AG04450 (cell line): ENCODE data around the gene LZTS3. TPM values are rescaled to one million over a fixed set of nuclear protein-coding genes. Genes with fewer than 3 reads are reported as not detected.
"Not testable (repeated sequence)": the region's sequence is repeated elsewhere in the genome, so short reads cannot be mapped to it uniquely, and the experiment has no call there.

Source experiments
- CTCF ChIA-PET: fragments of 300-600, 350-600 bp; formaldehyde crosslinking; extraction: SDS; loops from one replicate; lab custom pipeline; 2022; ENCODE audit warnings: antibody characterized with exemption, inconsistent platforms; lab: Charles Lee
- POLR2A ChIA-PET: fragments of 350-600 bp; formaldehyde crosslinking; extraction: SDS; loops from one replicate; lab custom pipeline; 2021; ENCODE audit warnings: antibody characterized with exemption, inconsistent platforms; lab: Yijun Ruan, JAX
- DNase-seq: peaks from one replicate; pipeline ENCODE4 v3.0.0-alpha.2; 2011; ENCODE audit warnings: low read depth, low spot score
- H3K27ac ChIP-seq: one replicate; pipeline ENCODE4 v1.5.1; 2012; ENCODE audit warnings: low read depth, low read length, control low read depth
- H3K27me3 ChIP-seq: one replicate; pipeline ENCODE4 v1.6.0; 2012; ENCODE audit warnings: low read length; ENCODE audit not compliant: control insufficient read depth, insufficient read depth
- H3K4me3 ChIP-seq: 2 replicates; pipeline ENCODE4 v1.5.1; 2011; ENCODE audit warnings: mild to moderate bottlenecking, low read depth, low read length, control low read depth
- H3K9me3 ChIP-seq: 2 replicates; pipeline ENCODE4 v1.5.1; 2012; ENCODE audit warnings: low read length; ENCODE audit not compliant: control insufficient read depth, insufficient read depth
- CTCF ChIP-seq: IDR thresholded peaks from 2 replicates; pipeline ENCODE4 v1.5.1; 2011; ENCODE audit warnings: low read depth, low read length, control low read depth, inconsistent platforms
- polyA plus RNA-seq: library from polyadenylated mRNA; depleted of rRNA; stranded (reverse); fragments of >200 nt; gene quantifications from 2 replicates; pipeline ENCODE4 v1.2.3, GENCODE V29; 2011

The LZTS3 gene
- polyA plus RNA-seq, 1 experiment = 2.0 TPM

- Histone ChIP-seq H3K27me3 (no peaks in the 10 kb centered on the region), H3K9me3 (no peaks in the 10 kb centered on the region), H3K4me3 (no peak overlapping the region), H3K27ac (no peak overlapping the region)
- TF ChIP-seq CTCF = no peak
- DNase-seq = no peak
- CTCF ChIA-PET = interaction anchor here (0.9 kb wide), 1 partner anchor 12 kb away, joined by 3 read pairs; no protein-coding TSS in a partner anchor
- POLR2A ChIA-PET = interaction anchor here (0.6 kb wide), 2 partner anchors 15 to 1066 kb away, joined by 3 to 8 read pairs; no protein-coding TSS in a partner anchor
These were observed 12.9 kb downstream of the LZTS3 start for GRCh38 chr20:3160418-3160817.

- ChIA-PET CTCF (interaction anchor here (0.7 to 1.0 kb wide), 2 partner anchors 14 to 30 kb away, joined by 3 to 6 read pairs; no protein-coding TSS in a partner anchor), POLR2A (interaction anchor here (0.6 to 1.1 kb wide), 3 partner anchors 8 to 12 kb away, joined by 3 to 10 read pairs (median 3); no protein-coding TSS in a partner anchor)
- H3K9me3 ChIP-seq = no peaks in the 10 kb centered on the region
- peak overlapping the region; percentile 91 for H3K4me3 ChIP-seq
- H3K27ac ChIP-seq = peak overlapping the region; percentile 53
- no peaks in the 10 kb centered on the region for H3K27me3 ChIP-seq
- no peak for DNase-seq
- TF ChIP-seq CTCF = no peak
These were observed 14.3 kb downstream of the LZTS3 start for GRCh38 chr20:3158968-3159431.

DNA sequence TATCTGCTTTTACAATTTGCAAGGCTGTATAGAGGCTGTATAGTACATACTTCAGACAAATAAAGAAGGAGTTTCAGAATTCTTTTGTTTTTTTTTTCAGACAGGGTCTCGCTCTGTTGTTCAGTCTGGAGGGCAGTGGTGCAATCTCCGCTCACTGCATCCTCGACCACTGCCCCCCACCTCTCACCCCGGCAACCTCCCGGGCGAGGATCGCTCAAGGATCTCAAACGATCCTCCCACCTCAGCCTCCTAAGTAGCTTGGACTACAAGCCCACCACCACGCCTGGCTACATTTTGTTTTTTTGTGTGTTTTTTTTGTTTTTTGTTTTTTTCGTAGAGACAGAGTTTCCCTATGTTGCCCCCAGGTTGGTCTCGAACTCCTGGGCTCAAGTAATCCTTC lies 15.5 kb downstream of the LZTS3 start:
- Histone ChIP-seq H3K27ac (no peak overlapping the region), H3K9me3 (no peaks in the 10 kb centered on the region), H3K4me3 (no peak overlapping the region; the same call in 1 of the 2 replicates), H3K27me3 (no peaks in the 10 kb centered on the region)
- TF ChIP-seq CTCF = no peak
- POLR2A ChIA-PET = no interaction called here
- no peak for DNase-seq
- CTCF ChIA-PET = interaction anchor here (0.6 kb wide), 3 partner anchors 13 to 104 kb away, joined by 3 to 9 read pairs (median 4); no protein-coding TSS in a partner anchor

- no peak overlapping the region for H3K4me3 ChIP-seq
- TF ChIP-seq CTCF = no peak
- H3K27ac ChIP-seq = no peak overlapping the region
- ChIA-PET POLR2A (no interaction called here), CTCF (interaction anchor here (0.6 kb wide), 1 partner anchor 14 kb away, joined by 3 read pairs; no protein-coding TSS in a partner anchor)
- DNase-seq = no peak
- no peaks in the 10 kb centered on the region for H3K9me3 ChIP-seq
- H3K27me3 ChIP-seq = no peaks in the 10 kb centered on the region
These were observed 16.3 kb downstream of the LZTS3 start for GRCh38 chr20:3156811-3157619.

- CTCF ChIA-PET, H3K27ac ChIP-seq, H3K27me3 ChIP-seq, DNase-seq, H3K9me3 ChIP-seq, POLR2A ChIA-PET, H3K4me3 ChIP-seq: not testable (repeated sequence)
These were observed 21.2 kb downstream of the LZTS3 start for GRCh38 chr20:3152057-3152644.
